Neuronal stem cell (in vitro differentiated cells): ENCODE measurements around the gene KPNA6.

Experiments
- DNase-seq: peaks from one replicate; pipeline ENCODE4 v3.0.0-alpha.2; 2013; ENCODE audit warnings: low spot score
- H2AFZ ChIP-seq: one replicate; pipeline ENCODE4 v1.6.1; 2013; ENCODE audit warnings: mild to moderate bottlenecking, low read length, inconsistent platforms
- H2AK5ac ChIP-seq: 2 replicates; pipeline ENCODE4 v1.6.1; 2013; ENCODE audit warnings: low read depth, mild to moderate bottlenecking, inconsistent platforms, low read length, moderate library complexity, mixed read lengths
- H2BK120ac ChIP-seq: 2 replicates; pipeline ENCODE4 v1.6.1; 2013; ENCODE audit warnings: low read depth, mild to moderate bottlenecking, inconsistent platforms, low read length, moderate library complexity, mixed read lengths
- H2BK12ac ChIP-seq: one replicate; pipeline ENCODE4 v1.6.1; 2013; ENCODE audit warnings: low read length, inconsistent platforms
- H2BK15ac ChIP-seq: 2 replicates; pipeline ENCODE4 v1.6.1; 2013; ENCODE audit warnings: mild to moderate bottlenecking, low read length, inconsistent platforms, mixed read lengths
- H2BK5ac ChIP-seq: one replicate; pipeline ENCODE4 v1.6.1; 2013; ENCODE audit warnings: inconsistent platforms, mild to moderate bottlenecking, low read length, moderate library complexity
- H3K14ac ChIP-seq: one replicate; pipeline ENCODE4 v1.6.1; 2013; ENCODE audit warnings: low read length, inconsistent platforms
- H3K18ac ChIP-seq: 2 replicates; pipeline ENCODE4 v1.6.1; 2013; ENCODE audit warnings: low read length, inconsistent platforms
- H3K23ac ChIP-seq: 2 replicates; pipeline ENCODE4 v1.6.1; 2013; ENCODE audit warnings: low read depth, mild to moderate bottlenecking, mixed read lengths, low read length, inconsistent platforms; ENCODE audit not compliant: poor library complexity
- H3K27ac ChIP-seq: replicated peaks from 3 replicates; pipeline ENCODE4 v1.5.1; 2013; ENCODE audit warnings: low read length, inconsistent platforms
- H3K27me3 ChIP-seq, 3 experiments: 2 replicates each; pipeline ENCODE4 v1.6.1; 2013; ENCODE audit warnings: low read length in 3 of 3, mild to moderate bottlenecking in 2 of 3, inconsistent platforms in 1 of 3, low read depth in 1 of 3, mixed read lengths in 1 of 3, moderate library complexity in 1 of 3; ENCODE audit not compliant: control insufficient read depth in 3 of 3, insufficient read depth in 3 of 3
- H3K36me3 ChIP-seq, 2 donors: replicated peaks in 1 of 2; 2 replicates each; pipeline ENCODE4 v1.6.1; 2013; ENCODE audit warnings: low read length in 2 of 2; ENCODE audit not compliant: control insufficient read depth in 2 of 2, insufficient read depth in 2 of 2
- H3K4ac ChIP-seq: 2 replicates; pipeline ENCODE4 v1.6.1; 2013; ENCODE audit warnings: inconsistent platforms, mild to moderate bottlenecking, low read length, moderate library complexity
- H3K4me1 ChIP-seq, 2 donors: 1 replicate in 1 of 2; 2 replicates in 1 of 2; pipeline ENCODE4 v1.6.1; 2013; ENCODE audit warnings: low read length in 2 of 2, low read depth in 1 of 2; ENCODE audit not compliant: control insufficient read depth in 2 of 2, insufficient read depth in 1 of 2
- H3K4me2 ChIP-seq: one replicate; pipeline ENCODE4 v1.6.1; 2013; ENCODE audit warnings: mild to moderate bottlenecking, low read length, inconsistent platforms; ENCODE audit not compliant: insufficient read depth, poor library complexity, severe bottlenecking
- H3K4me3 ChIP-seq, 2 donors: 2 replicates each; pipeline ENCODE4 v1.5.1; 2013; ENCODE audit warnings: low read length in 2 of 2, mild to moderate bottlenecking in 2 of 2, inconsistent platforms in 1 of 2, moderate library complexity in 1 of 2
- H3K79me1 ChIP-seq: one replicate; pipeline ENCODE4 v1.6.1; 2013; ENCODE audit warnings: low read depth, mild to moderate bottlenecking, inconsistent platforms, low read length, moderate library complexity
- H3K9ac ChIP-seq: one replicate; pipeline ENCODE4 v1.6.1; 2013; ENCODE audit warnings: mild to moderate bottlenecking, low read depth, low read length, inconsistent platforms; ENCODE audit not compliant: poor library complexity
- H3K9me3 ChIP-seq, 2 donors: replicated peaks in 1 of 2; 2 replicates each; pipeline versions ENCODE3 to v1.6.1; 2013; ENCODE audit warnings: low read length in 2 of 2, mild to moderate bottlenecking in 2 of 2, inconsistent platforms in 1 of 2, low read depth in 1 of 2, mixed read lengths in 1 of 2, moderate library complexity in 1 of 2; ENCODE audit not compliant: control insufficient read depth in 2 of 2, insufficient read depth in 1 of 2
- H4K8ac ChIP-seq: one replicate; pipeline ENCODE4 v1.6.1; 2013; ENCODE audit warnings: low read depth, mild to moderate bottlenecking, inconsistent platforms, low read length, moderate library complexity
- H4K91ac ChIP-seq: one replicate; pipeline ENCODE4 v1.6.1; 2013; ENCODE audit warnings: low read length, low read depth, mild to moderate bottlenecking, inconsistent platforms; ENCODE audit not compliant: poor library complexity
- WGBS, 2 donors: extraction: QIAGEN DNeasy Blood & Tissue Kit; methylation state at CpG; one replicate each; pipeline ENCODE4 v1.1.7; 2013; ENCODE audit warnings: missing lambda C conversion rate in 2 of 2, mixed read lengths in 1 of 2; ENCODE audit not compliant: insufficient read length in 2 of 2, insufficient replicate concordance in 1 of 2; ENCODE audit errors: extremely low coverage in 2 of 2; 5-methylcytosine and 5-hydroxymethylcytosine counted together

Gene KPNA6

DNA sequence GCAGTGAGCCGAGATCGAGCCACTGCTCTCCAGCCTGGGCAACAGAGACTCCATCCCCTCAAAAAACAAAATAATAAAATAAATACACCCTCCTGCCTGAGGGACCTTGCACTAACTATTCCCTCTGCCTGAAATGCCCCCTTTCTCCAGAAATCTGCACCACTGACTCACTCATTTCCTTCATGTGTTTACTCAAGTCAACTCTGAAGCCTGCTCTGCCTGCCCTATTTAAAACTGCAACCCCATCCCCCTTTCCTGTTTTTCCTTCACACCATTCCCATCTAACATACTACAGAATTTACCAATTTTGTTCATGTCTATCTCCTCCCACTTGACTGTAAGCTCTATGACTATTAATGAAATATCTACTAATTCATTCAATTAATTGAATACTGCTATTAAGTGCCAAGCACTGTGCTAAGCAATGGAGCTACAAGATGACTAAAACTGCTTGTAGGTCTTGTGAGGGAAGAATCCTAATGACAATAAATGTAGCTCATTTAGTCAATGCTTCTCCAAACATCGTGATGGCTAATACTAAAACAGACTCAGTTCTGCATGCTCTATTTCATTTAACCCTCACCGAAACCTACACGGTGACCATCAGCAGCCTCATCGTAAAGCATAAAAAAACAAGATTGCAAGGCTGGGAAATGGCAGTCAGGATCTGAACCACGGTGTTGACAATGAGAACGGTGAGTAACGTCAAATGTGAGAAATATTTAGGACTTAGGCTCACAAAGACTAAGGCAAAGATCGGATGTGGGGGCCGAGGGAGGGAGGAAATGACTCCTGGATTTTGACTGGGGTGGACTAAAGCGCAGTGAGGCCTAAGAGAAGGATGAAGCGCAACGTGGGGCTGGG lies 35.9 kb upstream of the KPNA6 start:
- no peak overlapping the region for H2BK12ac ChIP-seq
- H3K27me3 ChIP-seq, result no peaks in the 10 kb centered on the region
- no peak for DNase-seq
- peak overlapping the region; percentile 92 for H3K9ac ChIP-seq
- H3K18ac ChIP-seq, result peak overlapping the region; percentile 99
- H2BK120ac ChIP-seq, result peak overlapping the region; percentile 82
- H2AK5ac ChIP-seq, result peak overlapping the region; percentile 91
- no peak overlapping the region for H3K4ac ChIP-seq
- H3K14ac ChIP-seq, result peak overlapping the region; percentile 39
- H2BK15ac ChIP-seq, result no peak overlapping the region
- peak overlapping the region; percentile 98 for H3K27ac ChIP-seq
- peak overlapping the region; percentile 85 to 97 for H3K4me3 ChIP-seq
- H2BK5ac ChIP-seq, result peak overlapping the region; percentile 97
- peaks cover 11 to 18% of the 10 kb centered on the region in 2 donors for H3K4me1 ChIP-seq
- H3K23ac ChIP-seq, result peak overlapping the region; percentile 98
- H4K8ac ChIP-seq, result peak overlapping the region; percentile 17
- no peaks in the 10 kb centered on the region for H3K9me3 ChIP-seq
- H2AFZ ChIP-seq, result peak overlapping the region; percentile 99
- H3K79me1 ChIP-seq, result peaks cover 2% of the 10 kb centered on the region
- WGBS, 2 donors, result no CpG with 5 or more reads among the region's 14 CpGs
- H4K91ac ChIP-seq, result no peak overlapping the region
- H3K36me3 ChIP-seq, result peaks cover 12 to 30% of the 10 kb centered on the region in 2 donors
- H3K4me2 ChIP-seq, result peak overlapping the region; percentile 95

DNA sequence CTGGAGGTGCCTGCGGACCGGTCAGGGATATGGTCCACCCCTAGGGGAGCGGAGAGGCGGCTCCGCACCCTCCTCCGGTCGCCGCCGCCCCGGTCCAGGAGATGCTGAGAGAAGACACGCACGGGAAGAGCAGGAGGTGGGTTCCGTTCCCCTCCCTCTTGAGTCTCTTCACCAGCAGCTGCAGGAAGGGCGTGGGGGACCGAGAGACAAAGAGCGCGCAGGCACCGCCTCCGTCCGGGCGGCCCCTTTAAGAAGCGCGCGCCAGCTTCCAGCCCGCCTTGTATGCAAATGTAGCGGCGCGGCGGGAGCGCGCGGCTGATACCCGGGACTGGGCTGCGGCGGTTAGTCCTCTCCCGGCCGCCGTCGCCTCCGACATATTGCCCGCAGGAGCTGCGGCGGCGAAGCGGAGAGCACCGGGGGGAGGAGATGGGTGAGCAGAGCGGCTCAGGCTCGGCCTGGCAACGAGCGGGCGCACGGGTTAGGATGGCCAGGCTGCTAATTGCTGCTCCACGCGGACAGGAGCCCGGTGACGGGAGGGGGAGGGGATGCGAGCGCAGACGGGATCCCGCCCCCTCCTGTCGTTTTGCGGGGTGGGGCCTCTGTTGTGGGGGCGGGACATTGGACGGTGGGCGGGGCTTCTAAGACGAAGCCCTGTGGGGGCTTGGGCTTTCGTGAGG lies 35.1 kb upstream of the KPNA6 start, which contains the start of gene TMEM39B:
Gene TMEM39B (plus strand): TSS at position 318 of the 677 bp plus-strand sequence. CDS start 109 bp downstream, at position 427.
- Histone ChIP-seq H3K4me3 (peak within 1 kb of the TSS; percentile 85 to 97), H2BK12ac (no peak within 1 kb of the TSS), H3K4me1 (peaks cover 11 to 18% of the 10 kb centered on the region in 2 donors), H3K23ac (peak within 1 kb of the TSS; percentile 98), H2BK120ac (peak within 1 kb of the TSS; percentile 82), H3K27me3 (no peaks in the 10 kb centered on the region), H3K79me1 (peaks cover 2% of the 10 kb centered on the region), H3K27ac (peak within 1 kb of the TSS; percentile 98), H3K4me2 (peak within 1 kb of the TSS; percentile 95), H2AK5ac (peak within 1 kb of the TSS; percentile 91), H2BK5ac (peak within 1 kb of the TSS; percentile 97), H3K9ac (peak within 1 kb of the TSS; percentile 99), H3K36me3 (peaks cover 19 to 38% of the 10 kb centered on the region in 2 donors), H3K18ac (peak within 1 kb of the TSS; percentile 99), H2BK15ac (peak within 1 kb of the TSS; percentile 81), H2AFZ (peak within 1 kb of the TSS; percentile 99), H3K4ac (no peak within 1 kb of the TSS), H3K9me3 (no peaks in the 10 kb centered on the region), H3K14ac (peak within 1 kb of the TSS; percentile 95), H4K8ac (peak within 1 kb of the TSS; percentile 17), H4K91ac (peak within 1 kb of the TSS; percentile 74)
- WGBS, 2 donors, result no CpG with 5 or more reads among the region's 67 CpGs
- DNase-seq, result peak; percentile 96

GRCh38 chr1:32073299-32074229 lies 34.3 kb upstream of the KPNA6 start:
- Histone ChIP-seq H3K27ac (peak overlapping the region; percentile 58), H4K8ac (no peak overlapping the region), H3K36me3 (peaks cover 24 to 46% of the 10 kb centered on the region in 2 donors), H3K4me1 (peaks cover 9 to 16% of the 10 kb centered on the region in 2 donors), H3K9me3 (no peaks in the 10 kb centered on the region), H3K9ac (peak overlapping the region; percentile 81), H4K91ac (no peak overlapping the region), H2BK120ac (no peak overlapping the region), H3K18ac (no peak overlapping the region), H2BK5ac (no peak overlapping the region), H3K23ac (peak overlapping the region; percentile 98), H3K27me3 (no peaks in the 10 kb centered on the region), H2AFZ (peak overlapping the region; percentile 99), H2AK5ac (no peak overlapping the region), H2BK12ac (no peak overlapping the region), H3K14ac (no peak overlapping the region), H3K4me2 (peak overlapping the region; percentile 51), H3K79me1 (peaks cover 2% of the 10 kb centered on the region), H2BK15ac (no peak overlapping the region), H3K4ac (no peak overlapping the region), H3K4me3 (peak overlapping the region; percentile 75 to 97)
- WGBS, 2 donors, result no CpG with 5 or more reads among the region's 28 CpGs
- peak; percentile 98 for DNase-seq
